ENCODE results near the gene MACF1. TPM values are rescaled to one million over a fixed set of nuclear protein-coding genes. Genes with fewer than 3 reads are reported as not detected.

MACF1 gene
- total and polyA plus RNA-seq, 4 donors, result 23.3 to 216 (median 51.2) TPM

DNA sequence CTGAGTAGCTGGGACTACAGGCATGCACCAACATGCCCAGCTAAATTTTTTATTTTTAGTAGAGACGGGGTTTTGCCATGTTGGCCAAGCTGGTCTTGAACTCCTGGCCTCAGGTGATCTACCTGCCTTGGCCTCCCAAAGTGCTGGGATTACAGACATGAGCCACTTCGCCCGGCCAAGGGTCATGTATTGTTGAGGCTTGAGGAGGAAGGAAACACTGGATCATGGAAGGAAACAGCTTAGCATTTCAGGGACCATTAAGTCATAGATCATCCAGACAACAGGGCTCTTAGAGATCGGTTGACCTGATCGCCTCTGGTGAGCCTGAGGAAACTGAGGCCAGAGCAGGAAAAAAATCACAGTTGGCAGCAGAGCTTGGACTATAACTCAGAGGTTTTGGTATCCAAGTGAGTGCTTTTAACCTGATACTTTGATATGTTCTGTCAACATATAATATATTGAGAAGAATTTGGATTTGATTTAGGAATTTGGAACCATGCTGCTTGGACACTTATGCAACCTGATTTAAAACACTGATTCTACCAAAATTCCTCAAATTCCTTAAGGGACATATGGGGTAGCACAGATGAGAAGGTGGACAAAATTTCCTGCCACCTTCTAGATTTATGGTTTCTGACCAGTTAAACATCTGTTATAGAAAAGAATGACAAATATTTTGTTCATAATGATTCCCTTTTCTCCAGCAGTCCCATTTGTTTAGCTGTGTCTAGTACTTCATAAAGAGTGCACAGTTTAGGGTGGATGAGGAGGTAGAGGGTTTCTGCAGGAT is 273.8 kb downstream of the MACF1 start:
- no peaks in the 10 kb centered on the region for H3K9me3 ChIP-seq (ENCODE audit: control insufficient read depth in 4 of 4, low read length in 3 of 4)
- DNase-seq (ENCODE audit: low spot score), result no peak
- no peaks in the 10 kb centered on the region for H3K27me3 ChIP-seq (ENCODE audit: control insufficient read depth in 4 of 4, insufficient read depth in 4 of 4, low read length in 3 of 4)
- peaks cover 11 to 48% (median 41%) of the 10 kb centered on the region in 4 donors for H3K36me3 ChIP-seq (ENCODE audit: control insufficient read depth in 4 of 4, insufficient read depth in 3 of 4, low read depth in 1 of 4, low read length in 3 of 4)
- no peak for TF ChIP-seq YY1 (IDR thresholded peaks at IDR 0.05)
- TF ChIP-seq SP1 (IDR thresholded peaks at IDR 0.05), result no peak
- TF ChIP-seq REST (IDR thresholded peaks at IDR 0.05), result no peak
- TF ChIP-seq FOXA1 (IDR thresholded peaks at IDR 0.05), result no peak
- no peak for TF ChIP-seq TAF1 (conservative IDR thresholded peaks at IDR 0.05)
- TF ChIP-seq MAX (IDR thresholded peaks at IDR 0.05), result no peak
- no peak for TF ChIP-seq NR2F2 (IDR thresholded peaks at IDR 0.05)
- no peak for TF ChIP-seq HNF4G (IDR thresholded peaks at IDR 0.05)
- no peak for TF ChIP-seq JUND (IDR thresholded peaks at IDR 0.05)
- no peak overlapping the region for H3K4me3 ChIP-seq (ENCODE audit: low read depth in 1 of 3, low read length in 3 of 3)
- H3K9ac ChIP-seq (ENCODE audit: low read depth in 1 of 2, low read length in 2 of 2), result no peak overlapping the region
- no peak overlapping the region for H3K27ac ChIP-seq (ENCODE audit: low read depth in 1 of 2, low read length in 2 of 2)
- WGBS, result 86% methylated on average over 5 of the region's 5 CpGs
- no peaks in the 10 kb centered on the region for H3K4me1 ChIP-seq (ENCODE audit: control insufficient read depth in 4 of 4, insufficient read depth in 4 of 4, low read length in 3 of 4)

DNA sequence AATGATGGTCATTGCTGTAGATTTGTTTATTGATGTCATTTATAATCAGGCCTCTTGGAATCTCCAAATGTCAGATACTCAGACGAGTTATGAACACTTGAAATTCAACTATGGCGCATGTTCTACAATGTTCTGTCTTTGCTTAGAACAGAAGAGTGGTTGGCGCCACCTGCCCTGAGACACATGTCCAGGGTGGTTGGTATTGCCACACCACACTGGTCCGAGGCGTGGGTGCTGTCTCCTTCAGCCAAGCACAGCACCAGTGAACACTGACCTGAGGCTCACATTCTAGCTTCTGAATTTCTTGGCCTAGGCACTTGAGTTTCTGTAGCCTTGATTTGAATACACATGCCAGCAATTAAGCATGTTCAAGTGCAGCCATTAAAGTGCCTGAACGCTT is 276.8 kb downstream of the MACF1 start:
- TF ChIP-seq GABPA (IDR thresholded peaks at IDR 0.05 in 1 of 2, conservative IDR thresholded peaks at IDR 0.05 in 1 of 2), result no peak
- no peak for TF ChIP-seq RAD21 (IDR thresholded peaks at IDR 0.05)
- TF ChIP-seq JUND (IDR thresholded peaks at IDR 0.05), result no peak
- TF ChIP-seq ZBTB33 (IDR thresholded peaks at IDR 0.05), result no peak
- TF ChIP-seq TAF1 (conservative IDR thresholded peaks at IDR 0.05), result no peak
- TF ChIP-seq FOXA1 (IDR thresholded peaks at IDR 0.05), result no peak
- TF ChIP-seq SP1 (IDR thresholded peaks at IDR 0.05), result no peak
- no peak for TF ChIP-seq HNF4A (conservative IDR thresholded peaks at IDR 0.05)
- no peak for TF ChIP-seq NR2F2 (IDR thresholded peaks at IDR 0.05)
- TF ChIP-seq HNF4G (IDR thresholded peaks at IDR 0.05), result no peak
- TF ChIP-seq RXRA (IDR thresholded peaks at IDR 0.05), result no peak
- no peak for TF ChIP-seq EGR1 (IDR thresholded peaks at IDR 0.05; ENCODE audit: low read depth in 2 of 2)
- TF ChIP-seq YY1 (IDR thresholded peaks at IDR 0.05), result no peak
- no peak for TF ChIP-seq REST (IDR thresholded peaks at IDR 0.05)
- no peak for TF ChIP-seq MAX (IDR thresholded peaks at IDR 0.05)
- no peaks in the 10 kb centered on the region for H3K9me3 ChIP-seq (ENCODE audit: control insufficient read depth in 4 of 4, low read length in 3 of 4)
- peaks cover 16 to 60% (median 55%) of the 10 kb centered on the region in 4 donors for H3K36me3 ChIP-seq (ENCODE audit: control insufficient read depth in 4 of 4, insufficient read depth in 3 of 4, low read depth in 1 of 4, low read length in 3 of 4)
- no peaks in the 10 kb centered on the region for H3K27me3 ChIP-seq (ENCODE audit: control insufficient read depth in 4 of 4, insufficient read depth in 4 of 4, low read length in 3 of 4)
- no peak for DNase-seq (ENCODE audit: low spot score)
- no peak overlapping the region for H3K27ac ChIP-seq (ENCODE audit: low read depth in 1 of 2, low read length in 2 of 2)
- no peaks in the 10 kb centered on the region for H3K4me1 ChIP-seq (ENCODE audit: control insufficient read depth in 4 of 4, insufficient read depth in 4 of 4, low read length in 3 of 4)
- WGBS, result 96% methylated on average over 6 of the region's 6 CpGs
- H3K4me3 ChIP-seq (ENCODE audit: low read depth in 1 of 3, low read length in 3 of 3), result no peak overlapping the region
- H3K9ac ChIP-seq (ENCODE audit: low read depth in 1 of 2, low read length in 2 of 2), result no peak overlapping the region
